Common myeloid progenitor, CD34-positive (primary cell): ENCODE measurements around the gene ROR2.

Experiments
- CTCF ChIA-PET: fragments of 350-600 bp; sonication (Branson Sonifier 250); formaldehyde crosslinking; loops from one replicate; lab custom pipeline; 2021; ENCODE audit warnings: antibody characterized with exemption; lab: Charles Lee
- POLR2A ChIA-PET: fragments of 350-600 bp; sonication (Branson Sonifier 250); formaldehyde crosslinking; loops from one replicate; lab custom pipeline; 2021; ENCODE audit warnings: antibody characterized with exemption; lab: Charles Lee
- DNase-seq, 3 donors: peaks; one replicate each; pipeline versions ENCODE4 v3.0.0 to v3.0.0-alpha.2; 2013
- H3K27ac ChIP-seq, 2 experiments: 1 replicate in 1 of 2; 2 replicates in 1 of 2; pipeline ENCODE4 v1.7.0; 2013; ENCODE audit warnings: inconsistent platforms in 2 of 2, low read length in 2 of 2, mild to moderate bottlenecking in 2 of 2, low read depth in 1 of 2, moderate library complexity in 1 of 2; ENCODE audit not compliant: severe bottlenecking in 2 of 2, insufficient read depth in 1 of 2, poor library complexity in 1 of 2
- H3K27me3 ChIP-seq, 5 experiments: replicated peaks in 2 of 5; 1 replicate in 3 of 5; 2 replicates in 2 of 5; pipeline versions ENCODE4 v1.6.1 to v1.7.0; 2013; ENCODE audit warnings: low read length in 4 of 5, mild to moderate bottlenecking in 2 of 5, moderate library complexity in 2 of 5, inconsistent platforms in 1 of 5; ENCODE audit not compliant: insufficient read depth in 5 of 5, control insufficient read depth in 4 of 5
- H3K36me3 ChIP-seq, 4 experiments: 1 replicate in 2 of 4; 2 replicates in 2 of 4; pipeline versions ENCODE4 v1.6.1 to v1.7.0; 2013; ENCODE audit warnings: low read length in 3 of 4, control low read depth in 1 of 4, mild to moderate bottlenecking in 1 of 4; ENCODE audit not compliant: control insufficient read depth in 4 of 4, insufficient read depth in 4 of 4
- H3K4me1 ChIP-seq, 4 experiments: 1 replicate in 3 of 4; 2 replicates in 1 of 4; pipeline versions ENCODE4 v1.6.1 to v1.7.1; 2013; ENCODE audit warnings: low read length in 3 of 4, mild to moderate bottlenecking in 3 of 4, control low read depth in 1 of 4, inconsistent platforms in 1 of 4, moderate library complexity in 1 of 4; ENCODE audit not compliant: control insufficient read depth in 4 of 4, insufficient read depth in 4 of 4; ENCODE audit errors: control extremely low read depth in 1 of 4
- H3K4me3 ChIP-seq, 7 experiments: 1 replicate in 4 of 7; 2 replicates in 3 of 7; pipeline versions ENCODE4 v1.5.1 to v1.7.0; 2013; ENCODE audit warnings: mild to moderate bottlenecking in 7 of 7, low read length in 6 of 7, moderate library complexity in 6 of 7, inconsistent platforms in 2 of 7, low read depth in 2 of 7, control low read depth in 1 of 7; ENCODE audit not compliant: insufficient read depth in 4 of 7, control insufficient read depth in 1 of 7; ENCODE audit errors: extremely low read depth in 1 of 7
- H3K9me3 ChIP-seq, 5 experiments: 1 replicate in 4 of 5; 2 replicates in 1 of 5; pipeline versions ENCODE4 v1.6.1 to v1.7.1; 2013; ENCODE audit warnings: low read length in 4 of 5, mild to moderate bottlenecking in 2 of 5, inconsistent platforms in 1 of 5, low read depth in 1 of 5, moderate library complexity in 1 of 5; ENCODE audit not compliant: control insufficient read depth in 4 of 5, insufficient read depth in 2 of 5; ENCODE audit errors: control extremely low read depth in 1 of 5
- WGBS: methylation state at CpG from one replicate; pipeline ENCODE4 v1.1.5; 2013; ENCODE audit not compliant: insufficient coverage; 5-methylcytosine and 5-hydroxymethylcytosine counted together

Gene ROR2

DNA sequence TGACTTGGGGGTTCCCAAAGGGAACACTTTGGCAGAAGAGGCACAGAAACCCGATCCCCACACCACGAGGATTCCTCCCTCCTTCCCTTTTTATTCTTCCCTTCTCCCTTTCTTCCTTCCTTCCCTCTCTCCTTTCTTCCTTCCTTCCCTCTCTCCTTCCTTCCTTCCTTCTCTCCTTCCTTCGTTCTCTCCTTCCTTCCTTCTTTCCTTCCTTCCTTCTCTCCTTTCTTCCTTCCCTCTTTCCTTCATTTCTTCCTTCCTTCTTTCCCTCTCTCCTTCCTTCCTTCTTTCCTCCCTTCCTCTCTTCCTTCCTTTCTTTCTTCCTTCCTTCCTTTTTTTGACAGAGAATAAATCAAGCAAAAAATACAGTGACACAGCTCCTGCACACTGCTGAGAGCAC, 358.4 kb downstream of the ROR2 start:
- no peak overlapping the region for H3K4me3 ChIP-seq
- H3K9me3 ChIP-seq = no peaks in the 10 kb centered on the region
- no peak for DNase-seq
- peaks cover 0 to 3% (median 0%) of the 10 kb centered on the region in 5 experiments for H3K27me3 ChIP-seq
- no peak overlapping the region for H3K27ac ChIP-seq
- ChIA-PET POLR2A (no interaction called here), CTCF (no interaction called here)
- no peaks in the 10 kb centered on the region for H3K4me1 ChIP-seq
- no peaks in the 10 kb centered on the region for H3K36me3 ChIP-seq
- WGBS = 55% methylated on average over 3 of the region's 3 CpGs

DNA sequence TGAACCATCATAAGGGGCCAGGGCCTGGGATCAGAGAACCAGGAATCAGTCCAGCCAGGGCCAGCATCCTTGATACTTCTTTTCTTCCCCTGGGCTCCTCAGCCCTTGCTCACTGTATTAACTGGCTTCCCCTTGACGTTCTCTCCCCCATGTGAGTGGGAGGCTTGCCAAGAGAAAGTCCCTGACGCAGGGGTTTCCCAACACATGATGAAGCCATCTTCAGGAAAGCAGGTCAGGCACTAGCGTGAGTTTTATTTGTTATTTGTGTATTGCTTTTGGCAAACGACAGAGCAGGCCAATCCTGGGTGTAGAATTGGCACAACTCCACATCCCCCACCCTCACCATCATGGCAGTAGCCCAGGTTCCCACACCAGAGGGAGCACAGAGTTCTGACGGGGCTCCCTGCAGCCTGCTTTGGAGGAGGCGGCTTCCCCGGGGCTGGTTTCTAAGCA, 360.9 kb downstream of the ROR2 start:
- ChIA-PET POLR2A (interaction anchor here (0.6 kb wide), 1 partner anchor 149 kb away, joined by 3 read pairs; no protein-coding TSS in a partner anchor), CTCF (no interaction called here)
- no peaks in the 10 kb centered on the region for H3K9me3 ChIP-seq
- H3K27ac ChIP-seq = no peak overlapping the region
- 67% methylated on average over 3 of the region's 7 CpGs for WGBS
- H3K27me3 ChIP-seq = peaks cover 0 to 3% (median 0%) of the 10 kb centered on the region in 5 experiments
- no peaks in the 10 kb centered on the region for H3K4me1 ChIP-seq
- no peaks in the 10 kb centered on the region for H3K36me3 ChIP-seq
- H3K4me3 ChIP-seq = no peak overlapping the region
- DNase-seq = no peak

DNA sequence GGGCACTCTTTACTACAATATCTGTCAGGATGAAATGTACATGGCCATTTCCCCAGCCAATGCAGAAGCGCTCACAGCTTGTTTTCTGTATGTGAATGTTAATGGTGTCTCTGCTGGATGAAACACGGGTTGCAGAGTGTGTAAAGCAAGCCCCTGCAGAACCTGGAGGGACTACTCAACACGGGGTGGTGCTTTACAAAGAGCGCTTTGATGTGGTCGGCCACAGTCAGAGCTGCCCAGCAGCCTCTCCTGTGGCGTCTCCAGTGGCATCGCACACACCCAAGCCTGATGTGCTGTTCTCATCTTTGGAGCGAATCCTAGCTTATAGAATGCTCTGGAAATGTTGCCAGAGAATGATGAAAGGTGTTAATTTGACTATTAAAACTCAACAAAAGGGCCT, 363.7 kb downstream of the ROR2 start:
- H3K27me3 ChIP-seq = peaks cover 0 to under 1% (median 0%) of the 10 kb centered on the region in 5 experiments
- DNase-seq = no peak
- no peak overlapping the region for H3K27ac ChIP-seq
- ChIA-PET CTCF (no interaction called here), POLR2A (interaction anchor here (0.6 kb wide), 1 partner anchor 63 kb away, joined by 3 read pairs; no protein-coding TSS in a partner anchor)
- WGBS = 93% methylated on average over 4 of the region's 8 CpGs
- H3K9me3 ChIP-seq = no peaks in the 10 kb centered on the region
- no peaks in the 10 kb centered on the region for H3K36me3 ChIP-seq
- no peaks in the 10 kb centered on the region for H3K4me1 ChIP-seq
- H3K4me3 ChIP-seq = no peak overlapping the region

DNA sequence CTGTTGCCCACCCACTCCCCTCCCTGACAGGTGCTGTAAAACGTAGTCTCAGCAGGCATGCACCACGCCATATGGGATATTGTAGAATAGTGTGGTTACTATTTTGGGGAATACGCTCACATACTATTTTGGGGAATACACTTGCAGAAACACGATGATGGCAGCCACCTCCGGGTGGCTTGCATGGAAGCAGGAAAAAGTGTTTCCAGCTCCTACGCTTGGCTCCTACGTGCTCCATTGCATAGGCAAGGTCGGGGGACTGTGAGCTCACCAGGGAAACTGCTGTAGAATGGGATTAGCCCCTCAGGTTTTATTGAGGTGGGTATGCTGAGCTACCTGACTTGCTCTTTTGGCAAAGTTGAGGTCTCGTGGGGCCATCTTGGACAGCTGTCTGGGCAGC, 366.1 kb downstream of the ROR2 start:
- no peak for DNase-seq
- Histone ChIP-seq H3K36me3 (no peaks in the 10 kb centered on the region), H3K4me3 (no peak overlapping the region), H3K27ac (no peak overlapping the region), H3K27me3 (peaks cover 0 to 5% (median 1%) of the 10 kb centered on the region in 5 experiments), H3K4me1 (no peaks in the 10 kb centered on the region), H3K9me3 (no peaks in the 10 kb centered on the region)
- WGBS = 100% methylated on average over 6 of the region's 9 CpGs
- POLR2A ChIA-PET = no interaction called here
- CTCF ChIA-PET = interaction anchor here (0.8 kb wide), 1 partner anchor 29 kb away, joined by 3 read pairs; no protein-coding TSS in a partner anchor

DNA sequence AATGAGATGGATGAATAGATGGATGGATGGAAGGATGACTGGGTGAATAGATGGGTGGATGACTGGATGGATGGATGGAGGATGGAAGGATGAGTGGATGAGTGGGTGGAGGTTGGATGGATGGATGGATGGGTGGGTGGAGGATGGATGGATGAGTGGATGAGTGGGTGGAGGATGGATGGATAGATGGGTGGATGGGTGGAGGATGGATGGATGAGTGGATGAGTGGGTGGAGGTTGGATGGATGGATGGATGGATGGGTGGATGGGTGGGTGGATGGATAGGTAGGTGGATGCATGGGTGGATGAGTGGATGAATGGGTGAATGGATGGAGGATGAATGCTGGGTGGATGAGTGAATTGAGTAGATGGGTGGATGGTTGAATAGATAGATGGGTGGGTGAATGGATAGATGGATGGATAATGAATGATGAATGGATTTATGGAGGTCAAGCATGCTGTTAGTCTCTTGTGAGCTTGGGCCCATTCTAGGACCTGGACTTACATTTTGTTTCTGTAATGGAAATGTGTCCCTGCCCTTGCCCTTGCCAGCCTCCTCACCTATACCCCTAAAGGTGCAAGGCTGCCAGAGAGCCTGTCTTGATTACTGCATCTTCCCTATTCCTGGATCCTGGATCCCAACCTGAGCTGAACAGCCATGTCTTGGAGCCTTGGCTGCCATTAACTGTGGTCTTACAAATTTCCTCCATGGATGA, 366.7 kb downstream of the ROR2 start:
- no peak for DNase-seq
- no peak overlapping the region for H3K27ac ChIP-seq
- POLR2A ChIA-PET = no interaction called here
- H3K9me3 ChIP-seq = no peaks in the 10 kb centered on the region
- peaks cover 0 to 10% (median 5%) of the 10 kb centered on the region in 5 experiments for H3K27me3 ChIP-seq
- no peaks in the 10 kb centered on the region for H3K36me3 ChIP-seq
- no peaks in the 10 kb centered on the region for H3K4me1 ChIP-seq
- H3K4me3 ChIP-seq = no peak overlapping the region
- CTCF ChIA-PET = no interaction called here

DNA sequence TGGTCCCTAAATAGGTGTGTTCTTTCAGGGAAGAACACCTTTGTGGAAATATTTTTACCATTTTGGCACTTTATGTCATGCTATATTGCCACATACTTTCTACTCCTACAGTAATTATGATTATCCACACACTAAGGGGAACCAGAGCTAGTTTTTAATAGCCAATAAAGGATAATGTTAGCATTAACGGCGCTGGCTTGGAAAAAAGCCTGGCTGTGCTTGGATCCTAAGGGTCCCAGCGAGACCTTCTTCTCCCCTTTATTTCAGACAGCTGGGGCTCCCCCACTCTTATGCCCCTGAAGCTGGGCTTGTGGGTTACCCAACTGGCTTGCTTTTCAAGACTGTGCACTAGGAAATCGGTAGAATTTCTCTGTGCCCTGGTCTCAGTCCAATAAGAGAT, 367.8 kb downstream of the ROR2 start:
- Histone ChIP-seq H3K36me3 (no peaks in the 10 kb centered on the region), H3K27ac (no peak overlapping the region), H3K9me3 (no peaks in the 10 kb centered on the region), H3K4me3 (no peak overlapping the region), H3K4me1 (no peaks in the 10 kb centered on the region), H3K27me3 (peaks cover 0 to 14% (median 9%) of the 10 kb centered on the region in 5 experiments)
- POLR2A ChIA-PET = no interaction called here
- DNase-seq = no peak
- WGBS = 100% methylated on average over 3 of the region's 4 CpGs
- CTCF ChIA-PET = no interaction called here

DNA sequence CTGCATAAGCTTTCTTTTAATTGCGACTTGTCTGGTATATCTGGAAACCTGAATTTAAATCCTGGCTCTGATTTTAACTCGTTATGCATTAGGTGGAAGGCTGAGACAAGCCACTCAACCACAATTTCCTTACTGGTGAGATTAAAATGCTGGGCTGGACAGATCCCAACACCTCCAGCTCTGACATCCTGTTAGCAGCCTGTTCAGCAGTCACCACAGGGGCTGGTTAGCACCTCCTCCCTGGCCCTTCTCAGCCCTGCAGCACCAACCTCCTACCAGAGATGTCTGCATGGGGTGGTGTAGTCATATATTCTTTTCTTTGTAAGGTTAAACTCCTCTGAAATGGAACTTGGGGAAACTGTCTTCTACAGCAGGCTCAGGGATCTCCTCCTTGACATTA, 369.9 kb downstream of the ROR2 start:
- WGBS = 0% methylated on average over 1 of the region's 2 CpGs
- Histone ChIP-seq H3K27me3 (peaks cover 0 to 14% (median 9%) of the 10 kb centered on the region in 5 experiments), H3K27ac (no peak overlapping the region), H3K4me1 (no peaks in the 10 kb centered on the region), H3K4me3 (no peak overlapping the region), H3K36me3 (no peaks in the 10 kb centered on the region), H3K9me3 (no peaks in the 10 kb centered on the region)
- ChIA-PET CTCF (no interaction called here), POLR2A (no interaction called here)
- DNase-seq = peak; percentile 3 to 21 (median 8)
